Measurements from ENCODE around the gene VPS33A. TPM values are rescaled to one million over a fixed set of nuclear protein-coding genes. Genes with fewer than 3 reads are reported as not detected.

The VPS33A gene
- total RNA-seq, 4 donors from 2014 or later = 16.1 to 27.1 (median 20.5) TPM

DNA sequence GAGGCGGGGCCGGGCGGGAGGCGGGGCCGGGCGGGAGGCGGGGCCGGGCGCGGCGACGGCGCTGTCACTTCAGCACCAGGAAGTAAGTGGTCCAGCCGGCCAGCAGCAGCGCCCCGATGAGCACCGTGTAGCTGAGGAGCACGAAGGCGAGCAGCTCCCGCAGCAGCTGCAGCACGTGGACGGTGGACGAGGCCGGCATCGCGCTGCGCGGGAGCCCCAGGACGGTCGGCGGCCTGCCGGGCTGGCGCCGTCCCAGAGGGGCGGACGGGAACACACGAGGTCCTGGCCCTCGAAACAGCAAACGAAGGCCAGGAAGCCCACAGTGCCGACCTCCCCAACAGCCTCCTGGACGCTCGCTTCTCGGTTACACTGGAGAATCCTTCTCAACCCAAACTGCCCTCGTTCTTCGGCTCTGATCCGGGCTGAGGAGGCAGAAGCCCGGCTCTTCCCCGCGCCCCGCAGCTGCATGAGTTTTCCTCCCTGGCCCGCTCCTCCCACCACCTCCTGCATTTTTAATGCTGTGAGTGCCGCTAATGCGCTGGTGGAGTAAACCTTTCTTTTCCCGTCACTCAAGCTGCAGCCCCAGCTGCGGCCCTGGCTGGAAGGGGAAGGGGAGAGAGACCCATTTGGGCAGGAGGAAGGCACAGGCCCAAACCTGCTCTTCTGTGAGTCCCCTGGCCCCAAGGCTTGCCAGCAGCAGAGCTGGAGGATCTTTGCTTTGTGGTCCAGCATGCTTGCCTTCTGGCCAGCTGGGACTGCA is 39.7 kb downstream of the VPS33A start:
- ATAC-seq (no peak), DNase-seq (no peak)
- peak overlapping the region; percentile 48 to 71 (median 60) for H3K4me3 ChIP-seq
- H3K36me3 ChIP-seq = peaks cover 0 to 35% of the 10 kb centered on the region in 2 donors
- in situ Hi-C loops (cut with MboI; ENCODE audit: low sequenced_read_pairs in 4 of 4) = no loop called here
- peak overlapping the region; percentile 35 to 67 (median 66) for H3K27ac ChIP-seq
- intact Hi-C loops (cut with DNase I; ENCODE audit: low total_unique reads) = loop anchor here (5.0 to 10.0 kb wide), 2 partner anchors 41 to 528 kb away; partner anchors contain the start of genes DENR and VPS33A
- peaks cover 19 to 21% of the 10 kb centered on the region in 2 donors for H3K4me1 ChIP-seq
- H3K27me3 ChIP-seq = no peaks in the 10 kb centered on the region
- TF ChIP-seq, protein P1, sequence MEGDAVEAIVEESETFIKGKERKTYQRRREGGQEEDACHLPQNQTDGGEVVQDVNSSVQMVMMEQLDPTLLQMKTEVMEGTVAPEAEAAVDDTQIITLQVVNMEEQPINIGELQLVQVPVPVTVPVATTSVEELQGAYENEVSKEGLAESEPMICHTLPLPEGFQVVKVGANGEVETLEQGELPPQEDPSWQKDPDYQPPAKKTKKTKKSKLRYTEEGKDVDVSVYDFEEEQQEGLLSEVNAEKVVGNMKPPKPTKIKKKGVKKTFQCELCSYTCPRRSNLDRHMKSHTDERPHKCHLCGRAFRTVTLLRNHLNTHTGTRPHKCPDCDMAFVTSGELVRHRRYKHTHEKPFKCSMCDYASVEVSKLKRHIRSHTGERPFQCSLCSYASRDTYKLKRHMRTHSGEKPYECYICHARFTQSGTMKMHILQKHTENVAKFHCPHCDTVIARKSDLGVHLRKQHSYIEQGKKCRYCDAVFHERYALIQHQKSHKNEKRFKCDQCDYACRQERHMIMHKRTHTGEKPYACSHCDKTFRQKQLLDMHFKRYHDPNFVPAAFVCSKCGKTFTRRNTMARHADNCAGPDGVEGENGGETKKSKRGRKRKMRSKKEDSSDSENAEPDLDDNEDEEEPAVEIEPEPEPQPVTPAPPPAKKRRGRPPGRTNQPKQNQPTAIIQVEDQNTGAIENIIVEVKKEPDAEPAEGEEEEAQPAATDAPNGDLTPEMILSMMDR (IDR thresholded peaks at IDR 0.05 in 4 of 5, conservative IDR thresholded peaks at IDR 0.05 in 1 of 5) = no peak
- TF ChIP-seq POLR2A (IDR thresholded peaks at IDR 0.05) = no peak
- H3K9me3 ChIP-seq = no peaks in the 10 kb centered on the region

DNA sequence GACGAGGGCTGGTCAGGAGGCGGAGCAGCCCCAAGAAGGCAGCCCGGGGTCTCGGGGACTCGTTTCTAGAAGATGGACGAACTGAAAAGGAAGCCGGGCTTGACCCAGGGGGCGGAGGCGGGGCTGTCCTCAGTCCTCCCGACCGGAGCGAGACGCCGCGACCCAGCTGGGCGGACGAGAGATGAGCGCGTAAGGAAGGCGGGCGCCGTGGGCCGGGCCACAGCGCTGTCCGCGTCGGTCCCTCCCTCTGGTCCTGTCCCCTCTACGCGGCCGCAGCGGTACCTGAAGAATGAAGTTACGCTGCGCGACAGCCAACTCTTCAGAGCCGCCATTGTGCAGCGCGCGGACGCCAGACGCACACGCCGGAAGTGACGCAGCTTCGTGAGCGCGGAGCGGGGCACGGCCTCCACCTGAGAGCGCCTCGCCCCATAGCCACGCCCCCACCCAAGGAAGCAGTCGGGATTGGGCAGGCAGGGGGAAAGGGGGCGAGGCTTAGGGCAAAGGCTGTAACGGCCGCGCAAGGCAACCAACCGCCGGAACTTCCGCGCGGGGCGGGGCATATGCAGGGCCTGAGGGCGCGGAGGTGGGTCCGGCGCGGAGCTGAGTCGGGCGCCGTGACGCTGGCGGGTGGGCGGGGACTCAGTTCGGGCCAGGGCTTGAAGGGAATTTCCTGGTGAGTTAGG is 40.5 kb downstream of the VPS33A start, which contains the start of gene DIABLO:
Gene DIABLO (minus strand): TSS at position 370 of the 683 bp plus-strand sequence. CDS start 38 bp downstream, at position 332.
- TF ChIP-seq, protein P1 (IDR thresholded peaks at IDR 0.05 in 4 of 5, conservative IDR thresholded peaks at IDR 0.05 in 1 of 5) = no peak
- peak; percentile 90 to 98 for TF ChIP-seq POLR2A (IDR thresholded peaks at IDR 0.05)
- no peaks in the 10 kb centered on the region for H3K9me3 ChIP-seq
- DNase-seq (peak; percentile 99 to 100), ATAC-seq (peak; percentile 92 to 97)
- H3K4me3 ChIP-seq = peak within 1 kb of the TSS; percentile 87 to 98 (median 94)
- no peaks in the 10 kb centered on the region for H3K27me3 ChIP-seq
- intact Hi-C loops (cut with DNase I; ENCODE audit: low total_unique reads) (loop anchor here (2.0 to 10.0 kb wide), 3 partner anchors 41 to 529 kb away; partner anchors contain the start of genes DENR, VPS33A and ZCCHC8), in situ Hi-C loops (cut with MboI; ENCODE audit: low sequenced_read_pairs in 4 of 4) (no loop called here)
- H3K27ac ChIP-seq = peak within 1 kb of the TSS; percentile 92 to 98 (median 96)
- peaks cover 19 to 21% of the 10 kb centered on the region in 2 donors for H3K4me1 ChIP-seq
- peaks cover 0 to 35% of the 10 kb centered on the region in 2 donors for H3K36me3 ChIP-seq

DNA sequence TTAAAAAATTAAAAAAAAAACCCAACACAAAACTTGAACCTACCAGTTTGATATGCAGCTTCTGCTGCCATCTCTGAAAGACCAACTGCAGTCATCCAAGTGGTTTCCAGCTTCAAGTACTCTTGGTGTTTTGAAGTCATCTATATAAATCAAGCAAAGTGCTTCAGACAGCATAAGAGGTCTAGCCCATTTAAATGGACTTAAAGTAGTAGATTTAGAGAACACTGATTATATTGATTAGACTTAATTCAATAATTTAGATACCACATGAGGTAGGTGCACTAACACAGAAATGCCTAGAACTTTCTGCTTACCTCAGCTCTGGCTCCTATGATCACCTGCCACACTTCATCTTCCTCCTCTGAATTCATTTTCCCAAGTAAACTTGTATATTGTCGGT is 49.8 kb downstream of the VPS33A start:
- in situ Hi-C loops (cut with MboI; ENCODE audit: low sequenced_read_pairs in 4 of 4) = no loop called here
- H3K27ac ChIP-seq = no peak overlapping the region

DNA sequence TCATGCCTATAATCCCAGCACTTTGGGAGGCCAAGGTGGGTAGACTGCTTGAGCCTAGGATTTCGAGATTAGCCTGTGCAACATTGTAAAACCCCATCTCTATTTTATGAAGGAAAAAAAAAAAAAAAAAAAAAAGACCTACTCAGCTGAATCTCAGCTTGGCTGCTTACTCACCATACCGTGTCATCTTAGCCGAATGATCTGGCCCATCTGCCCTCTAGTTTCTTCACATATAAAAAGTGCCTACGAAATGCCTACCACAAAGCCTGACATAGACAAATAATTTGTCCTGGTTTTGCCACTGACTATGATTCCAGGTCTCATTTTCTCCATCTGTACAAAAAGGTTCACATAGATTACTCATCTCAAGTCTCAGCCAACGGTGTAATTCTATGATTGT is 50.5 kb downstream of the VPS33A start:
- Histone ChIP-seq H3K36me3 (peaks cover 2 to 98% of the 10 kb centered on the region in 2 donors), H3K4me1 (no peaks in the 10 kb centered on the region), H3K4me3 (no peak overlapping the region), H3K27me3 (no peaks in the 10 kb centered on the region), H3K27ac (no peak overlapping the region), H3K9me3 (no peaks in the 10 kb centered on the region)
- ATAC-seq = no peak
- intact Hi-C loops (cut with DNase I; ENCODE audit: low total_unique reads) (no loop called here), in situ Hi-C loops (cut with MboI; ENCODE audit: low sequenced_read_pairs in 4 of 4) (no loop called here)
- no peak for DNase-seq
- TF ChIP-seq, protein P1 (IDR thresholded peaks at IDR 0.05 in 4 of 5, conservative IDR thresholded peaks at IDR 0.05 in 1 of 5) = no peak
- no peak for TF ChIP-seq POLR2A (IDR thresholded peaks at IDR 0.05)

More for the DNA sequence above, 49.8 kb downstream of the VPS33A start:
- H3K4me1 ChIP-seq = no peaks in the 10 kb centered on the region
- DNase-seq (no peak), ATAC-seq (no peak)
- no peak overlapping the region for H3K4me3 ChIP-seq
- no peak for TF ChIP-seq POLR2A (IDR thresholded peaks at IDR 0.05)
- TF ChIP-seq, protein P1 (IDR thresholded peaks at IDR 0.05 in 4 of 5, conservative IDR thresholded peaks at IDR 0.05 in 1 of 5) = no peak
- intact Hi-C loops (cut with DNase I; ENCODE audit: low total_unique reads) = no loop called here
- peaks cover 2 to 99% of the 10 kb centered on the region in 2 donors for H3K36me3 ChIP-seq
- no peaks in the 10 kb centered on the region for H3K27me3 ChIP-seq
- no peaks in the 10 kb centered on the region for H3K9me3 ChIP-seq
